Measurements from ENCODE around the gene DERA. TPM values are rescaled to one million over a fixed set of nuclear protein-coding genes. Genes with fewer than 3 reads are reported as not detected.

Gene DERA
- 40.6 to 54.7 TPM (median 43.3 TPM) in 5 replicates for total RNA-seq (2022; extraction: Qiagen RNA extraction)

GRCh38 chr12:15910864-15911721 lies at the start of gene DERA:
DERA (plus strand) TSS chr12:15911332; CDS start chr12:15911384, 52 bp downstream.

GRCh38 chr12:15882118-15882971 lies 28.8 kb upstream of the DERA start, which contains the start of gene STRAP:
STRAP (plus strand) TSS chr12:15882387; CDS start chr12:15882708, 321 bp downstream.

Other genes starting within 250 kb of the DERA start
- gene EPS8, start 121.9 kb upstream of the DERA start, total RNA-seq (2022; extraction: Qiagen RNA extraction): 40.8 to 55.7 TPM (median 47.9 TPM) in 5 replicates
- 185 to 219 TPM (median 194 TPM) in 5 replicates for gene STRAP, start 28.9 kb upstream of the DERA start, total RNA-seq (2022; extraction: Qiagen RNA extraction)